ENCODE data around the gene GIT2. TPM values are rescaled to one million over a fixed set of nuclear protein-coding genes. Genes with fewer than 3 reads are reported as not detected.

GIT2 gene
- total and polyA plus RNA-seq, 10 of the 15 experiments (the other 5 are each of a cell fraction or from before 2014, with no cell fraction given): 9.1 to 49.9 (median 43.9) TPM

DNA sequence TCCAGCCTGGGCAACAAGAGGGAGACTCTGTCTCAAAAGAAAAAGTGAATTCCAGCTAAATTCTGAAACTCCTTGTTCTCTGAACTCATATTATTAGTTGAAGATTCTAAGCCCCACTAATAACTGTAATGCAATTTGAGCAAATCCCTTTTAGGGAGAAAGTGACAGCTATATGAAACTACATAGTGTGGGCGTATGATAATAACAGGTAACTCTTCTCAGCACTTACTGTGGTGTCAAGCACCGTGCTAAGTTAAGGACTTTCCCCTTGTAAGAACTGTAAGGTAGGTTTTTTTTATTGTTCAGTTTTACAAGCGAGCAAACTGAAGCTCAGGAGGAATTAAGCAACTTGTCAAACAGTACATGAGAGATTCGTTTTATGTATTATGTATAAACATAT lies 8.4 kb upstream of the GIT2 start (continued):
- TF ChIP-seq, protein P1, sequence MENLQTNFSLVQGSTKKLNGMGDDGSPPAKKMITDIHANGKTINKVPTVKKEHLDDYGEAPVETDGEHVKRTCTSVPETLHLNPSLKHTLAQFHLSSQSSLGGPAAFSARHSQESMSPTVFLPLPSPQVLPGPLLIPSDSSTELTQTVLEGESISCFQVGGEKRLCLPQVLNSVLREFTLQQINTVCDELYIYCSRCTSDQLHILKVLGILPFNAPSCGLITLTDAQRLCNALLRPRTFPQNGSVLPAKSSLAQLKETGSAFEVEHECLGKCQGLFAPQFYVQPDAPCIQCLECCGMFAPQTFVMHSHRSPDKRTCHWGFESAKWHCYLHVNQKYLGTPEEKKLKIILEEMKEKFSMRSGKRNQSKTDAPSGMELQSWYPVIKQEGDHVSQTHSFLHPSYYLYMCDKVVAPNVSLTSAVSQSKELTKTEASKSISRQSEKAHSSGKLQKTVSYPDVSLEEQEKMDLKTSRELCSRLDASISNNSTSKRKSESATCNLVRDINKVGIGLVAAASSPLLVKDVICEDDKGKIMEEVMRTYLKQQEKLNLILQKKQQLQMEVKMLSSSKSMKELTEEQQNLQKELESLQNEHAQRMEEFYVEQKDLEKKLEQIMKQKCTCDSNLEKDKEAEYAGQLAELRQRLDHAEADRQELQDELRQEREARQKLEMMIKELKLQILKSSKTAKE (IDR thresholded peaks at IDR 0.05; ENCODE audit: low read depth, poor library complexity, severe bottlenecking): peak; percentile 65
- TF ChIP-seq, protein P2, sequence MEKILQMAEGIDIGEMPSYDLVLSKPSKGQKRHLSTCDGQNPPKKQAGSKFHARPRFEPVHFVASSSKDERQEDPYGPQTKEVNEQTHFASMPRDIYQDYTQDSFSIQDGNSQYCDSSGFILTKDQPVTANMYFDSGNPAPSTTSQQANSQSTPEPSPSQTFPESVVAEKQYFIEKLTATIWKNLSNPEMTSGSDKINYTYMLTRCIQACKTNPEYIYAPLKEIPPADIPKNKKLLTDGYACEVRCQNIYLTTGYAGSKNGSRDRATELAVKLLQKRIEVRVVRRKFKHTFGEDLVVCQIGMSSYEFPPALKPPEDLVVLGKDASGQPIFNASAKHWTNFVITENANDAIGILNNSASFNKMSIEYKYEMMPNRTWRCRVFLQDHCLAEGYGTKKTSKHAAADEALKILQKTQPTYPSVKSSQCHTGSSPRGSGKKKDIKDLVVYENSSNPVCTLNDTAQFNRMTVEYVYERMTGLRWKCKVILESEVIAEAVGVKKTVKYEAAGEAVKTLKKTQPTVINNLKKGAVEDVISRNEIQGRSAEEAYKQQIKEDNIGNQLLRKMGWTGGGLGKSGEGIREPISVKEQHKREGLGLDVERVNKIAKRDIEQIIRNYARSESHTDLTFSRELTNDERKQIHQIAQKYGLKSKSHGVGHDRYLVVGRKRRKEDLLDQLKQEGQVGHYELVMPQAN (conservative IDR thresholded peaks at IDR 0.05): no peak
- no peak for TF ChIP-seq NFYA (IDR thresholded peaks at IDR 0.05; ENCODE audit: borderline replicate concordance, low read depth, low read length)
- TF ChIP-seq NRF1 (conservative IDR thresholded peaks at IDR 0.05; ENCODE audit: low read depth, low read length): no peak
- TF ChIP-seq RFX5 (IDR thresholded peaks at IDR 0.05; ENCODE audit: low read depth, low read length): no peak
- no peak for TF ChIP-seq PAX5 (IDR thresholded peaks at IDR 0.05; ENCODE audit: borderline replicate concordance, low read depth, low read length)
- TF ChIP-seq, protein P3, sequence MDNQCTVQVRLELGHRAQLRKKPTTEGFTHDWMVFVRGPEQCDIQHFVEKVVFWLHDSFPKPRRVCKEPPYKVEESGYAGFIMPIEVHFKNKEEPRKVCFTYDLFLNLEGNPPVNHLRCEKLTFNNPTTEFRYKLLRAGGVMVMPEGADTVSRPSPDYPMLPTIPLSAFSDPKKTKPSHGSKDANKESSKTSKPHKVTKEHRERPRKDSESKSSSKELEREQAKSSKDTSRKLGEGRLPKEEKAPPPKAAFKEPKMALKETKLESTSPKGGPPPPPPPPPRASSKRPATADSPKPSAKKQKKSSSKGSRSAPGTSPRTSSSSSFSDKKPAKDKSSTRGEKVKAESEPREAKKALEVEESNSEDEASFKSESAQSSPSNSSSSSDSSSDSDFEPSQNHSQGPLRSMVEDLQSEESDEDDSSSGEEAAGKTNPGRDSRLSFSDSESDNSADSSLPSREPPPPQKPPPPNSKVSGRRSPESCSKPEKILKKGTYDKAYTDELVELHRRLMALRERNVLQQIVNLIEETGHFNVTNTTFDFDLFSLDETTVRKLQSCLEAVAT (IDR thresholded peaks at IDR 0.05): no peak
- TF ChIP-seq SPI1 (IDR thresholded peaks at IDR 0.05; ENCODE audit: borderline replicate concordance, insufficient read depth, low read depth, low read length): no peak
- TF ChIP-seq SREBF1 (IDR thresholded peaks at IDR 0.05; ENCODE audit: low read length): no peak
- TF ChIP-seq SMARCA5 (IDR thresholded peaks at IDR 0.05): no peak
- no peak for TF ChIP-seq STAT3 (IDR thresholded peaks at IDR 0.05; ENCODE audit: low read depth, low read length)
- TF ChIP-seq SUZ12 (IDR thresholded peaks at IDR 0.05; ENCODE audit: unreplicated experiment): no peak
- TF ChIP-seq CREM (IDR thresholded peaks at IDR 0.05; ENCODE audit: low read depth): peak; percentile 56; the same call in 1 of the 2 replicates
- TF ChIP-seq, protein P4, sequence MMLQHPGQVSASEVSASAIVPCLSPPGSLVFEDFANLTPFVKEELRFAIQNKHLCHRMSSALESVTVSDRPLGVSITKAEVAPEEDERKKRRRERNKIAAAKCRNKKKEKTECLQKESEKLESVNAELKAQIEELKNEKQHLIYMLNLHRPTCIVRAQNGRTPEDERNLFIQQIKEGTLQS (IDR thresholded peaks at IDR 0.05; ENCODE audit: borderline replicate concordance, extremely low read depth, low read depth, low read length): no peak
- TF ChIP-seq TARDBP (IDR thresholded peaks at IDR 0.05; ENCODE audit: borderline replicate concordance): no peak
- TF ChIP-seq NR2C2 (IDR thresholded peaks at IDR 0.05; ENCODE audit: borderline replicate concordance, control insufficient read depth, insufficient read length, low read depth): no peak
- TF ChIP-seq SMAD5 (IDR thresholded peaks at IDR 0.05; ENCODE audit: low read depth): no peak
- TF ChIP-seq, protein P5, sequence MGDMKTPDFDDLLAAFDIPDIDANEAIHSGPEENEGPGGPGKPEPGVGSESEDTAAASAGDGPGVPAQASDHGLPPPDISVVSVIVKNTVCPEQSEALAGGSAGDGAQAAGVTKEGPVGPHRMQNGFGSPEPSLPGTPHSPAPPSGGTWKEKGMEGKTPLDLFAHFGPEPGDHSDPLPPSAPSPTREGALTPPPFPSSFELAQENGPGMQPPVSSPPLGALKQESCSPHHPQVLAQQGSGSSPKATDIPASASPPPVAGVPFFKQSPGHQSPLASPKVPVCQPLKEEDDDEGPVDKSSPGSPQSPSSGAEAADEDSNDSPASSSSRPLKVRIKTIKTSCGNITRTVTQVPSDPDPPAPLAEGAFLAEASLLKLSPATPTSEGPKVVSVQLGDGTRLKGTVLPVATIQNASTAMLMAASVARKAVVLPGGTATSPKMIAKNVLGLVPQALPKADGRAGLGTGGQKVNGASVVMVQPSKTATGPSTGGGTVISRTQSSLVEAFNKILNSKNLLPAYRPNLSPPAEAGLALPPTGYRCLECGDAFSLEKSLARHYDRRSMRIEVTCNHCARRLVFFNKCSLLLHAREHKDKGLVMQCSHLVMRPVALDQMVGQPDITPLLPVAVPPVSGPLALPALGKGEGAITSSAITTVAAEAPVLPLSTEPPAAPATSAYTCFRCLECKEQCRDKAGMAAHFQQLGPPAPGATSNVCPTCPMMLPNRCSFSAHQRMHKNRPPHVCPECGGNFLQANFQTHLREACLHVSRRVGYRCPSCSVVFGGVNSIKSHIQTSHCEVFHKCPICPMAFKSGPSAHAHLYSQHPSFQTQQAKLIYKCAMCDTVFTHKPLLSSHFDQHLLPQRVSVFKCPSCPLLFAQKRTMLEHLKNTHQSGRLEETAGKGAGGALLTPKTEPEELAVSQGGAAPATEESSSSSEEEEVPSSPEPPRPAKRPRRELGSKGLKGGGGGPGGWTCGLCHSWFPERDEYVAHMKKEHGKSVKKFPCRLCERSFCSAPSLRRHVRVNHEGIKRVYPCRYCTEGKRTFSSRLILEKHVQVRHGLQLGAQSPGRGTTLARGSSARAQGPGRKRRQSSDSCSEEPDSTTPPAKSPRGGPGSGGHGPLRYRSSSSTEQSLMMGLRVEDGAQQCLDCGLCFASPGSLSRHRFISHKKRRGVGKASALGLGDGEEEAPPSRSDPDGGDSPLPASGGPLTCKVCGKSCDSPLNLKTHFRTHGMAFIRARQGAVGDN (IDR thresholded peaks at IDR 0.05): no peak
- 0 out of 2 replicates have a peak, but pooled peaks have one; percentile 21 for TF ChIP-seq MTA3 (IDR thresholded peaks at IDR 0.05; ENCODE audit: borderline replicate concordance, low read length)
- no peak for TF ChIP-seq SMAD1 (IDR thresholded peaks at IDR 0.05; ENCODE audit: low read depth, partially characterized antibody)
- no peak for TF ChIP-seq POLR2AphosphoS5 (IDR thresholded peaks at IDR 0.05; ENCODE audit: low read length)
- TF ChIP-seq ASH2L (IDR thresholded peaks at IDR 0.05; ENCODE audit: borderline replicate concordance, low read depth): no peak
